Heart left ventricle (tissue), 16 donors: ENCODE measurements around the gene MYORG. TPM values are rescaled to one million over a fixed set of nuclear protein-coding genes. Genes with fewer than 3 reads are reported as not detected.
A peak's percentile ranks its signal among the peaks of the same experiment; 100 is the strongest.

Experiments
- ATAC-seq, 4 donors: fragments of 200-7000 bp; cut with Tn5 transposase; one replicate each; pipeline ENCODE4 v1.9.1; 2020 to 2022; ENCODE audit warnings: moderate library complexity in 4 of 4, mild to moderate bottlenecking in 3 of 4, moderate number of reproducible peaks in 1 of 4
- DNase-seq, 5 donors: peaks; one replicate each; pipeline ENCODE4 v3.0.0-alpha.2; 2020
- H3K27ac ChIP-seq, 12 donors: fragments of 200-600 bp; sonication (generic) in 4 of 12; one replicate each; pipeline versions ENCODE4 v1.5.0 to v1.8.0; 2016 to 2022; ENCODE audit warnings: mild to moderate bottlenecking in 2 of 12
- H3K27me3 ChIP-seq, 9 donors: fragments of 200-600 bp; sonication (generic) in 2 of 9; one replicate each; pipeline versions ENCODE4 v1.5.1 to v1.8.0; 2016 to 2022; ENCODE audit warnings: mild to moderate bottlenecking in 3 of 9
- H3K36me3 ChIP-seq, 9 donors: fragments of 200-600 bp; sonication (generic) in 2 of 9; one replicate each; pipeline versions ENCODE4 v1.5.0 to v1.8.0; 2018 to 2022; ENCODE audit warnings: mild to moderate bottlenecking in 2 of 9
- H3K4me1 ChIP-seq, 12 donors: fragments of 200-600 bp; sonication (generic) in 4 of 12; one replicate each; pipeline versions ENCODE4 v1.5.0 to v1.8.0; 2016 to 2022; ENCODE audit warnings: mild to moderate bottlenecking in 3 of 12
- H3K4me3 ChIP-seq, 12 donors: fragments of 200-600 bp; sonication (generic) in 4 of 12; one replicate each; pipeline versions ENCODE4 v1.5.0 to v1.8.0; 2017 to 2022; ENCODE audit warnings: mild to moderate bottlenecking in 9 of 12, moderate library complexity in 4 of 12
- H3K9me3 ChIP-seq, 12 donors: fragments of 200-600 bp; sonication (generic) in 4 of 12; one replicate each; pipeline versions ENCODE4 v1.5.0 to v1.8.0; 2016 to 2022; ENCODE audit warnings: mild to moderate bottlenecking in 1 of 12
- CTCF ChIP-seq, 12 donors: fragments of 200-600 bp; sonication (generic) in 4 of 12; IDR thresholded peaks; one replicate each; pipeline versions ENCODE4 v1.5.0 to v1.8.0; 2018 to 2022; ENCODE audit warnings: antibody characterized with exemption in 12 of 12, mild to moderate bottlenecking in 5 of 12
- POLR2A ChIP-seq, 2 donors: fragments of 450-650 bp; IDR thresholded peaks; one replicate each; pipeline ENCODE4 v1.6.1; 2017; ENCODE audit warnings: antibody characterized with exemption in 2 of 2, mild to moderate bottlenecking in 2 of 2, moderate library complexity in 2 of 2
- WGBS, 4 donors: extraction: QIAGEN DNeasy Blood & Tissue Kit in 2 of 4; methylation state at CpG; one replicate each; pipeline versions ENCODE4 v1.1.5 to v1.1.7; 2013 to 2018; 5-methylcytosine and 5-hydroxymethylcytosine counted together
- intact Hi-C, 10 donors: fragments of 100-400 bp; cut with DNase I; formaldehyde crosslinking; loops; one replicate each; pipeline versions ENCODE4 v1.11.1 to v1.14.2; 2022
- polyA plus RNA-seq, 2 donors: library from polyadenylated mRNA; stranded (reverse); fragments of 200-250 nt; gene quantifications; one replicate each; pipeline ENCODE4 v1.2.3, GENCODE V29; 2013
- total RNA-seq, 9 donors: library from RNA; depleted of rRNA in 2 of 9; stranded (reverse); fragments of >200 nt in 2 of 9; fragmentation: NEBNext Ultra II Directional in 3 of 9; extraction: Animal tissue kit (Norgen Biotek cat#: 25700) in 3 of 9; gene quantifications; one replicate each; pipeline versions ENCODE4 v1.1.0 to v1.2.4, GENCODE V29; 2016 to 2023
- donor health status: ischemic (EF 13 %, LVEDD 7.1; RV severe dilation, severe dysfunction).
- donor health status: healthy with polysubstance abuse.
- donor health status: DM: no; HTN: yes; CAD: no.
- donor health status: DM: no; HTN: no; CAD: no.
- donor health status: ischemic (EF 25% LVEDD 6.9; RV normal size, moderate dysfunction).
- donor health status: ischemic (EF 25% LVEDD 5.7; RV mildly dilated, moderate dysfunction).
- donor health status: healthy.
- donor health status: DM: yes; HTN: yes; CAD: no.
- donor health status: ischemic (EF 35%, LVEDD 5.7; RV mildly dilated, moderate dysfunction).
- donor health status: nonischemic (EF 11% LVEDD 7.7; RV severe dilation, severe dysfunction).
- donor health status: DM: yes; HTN: yes; CAD: no.
- donor health status: PGD.
- donor health status: ischemic (EF 29% LVEDD 5.4; RV normal size, mild dysfunction).
- donor health status: nonischemic (EF 23%, LVEDD 6.1; RV moderate dilation, normal function).

The MYORG gene
- total and polyA plus RNA-seq, 11 donors = 1.3 to 10.2 (median 6.1) TPM

- no peak for TF ChIP-seq CTCF (IDR thresholded peaks at IDR 0.05)
- no peak for TF ChIP-seq POLR2A (IDR thresholded peaks at IDR 0.05)
- peaks cover 3 to 55% (median 45%) of the 10 kb centered on the region in 9 donors for H3K36me3 ChIP-seq
- intact Hi-C loops = loop anchor here in 8 of 10 donors (2.0 to 10.0 kb wide), 10 partner anchors 15 to 192 kb away; no protein-coding TSS in a partner anchor
Observed at GRCh38 chr9:34405719-34406118, 29.0 kb upstream of the MYORG start.

GRCh38 chr9:34403554-34404380, 27.1 kb upstream of the MYORG start:
- no peaks in the 10 kb centered on the region for H3K27me3 ChIP-seq
- peak; percentile 92 to 99 (median 97) for TF ChIP-seq CTCF (IDR thresholded peaks at IDR 0.05)
- no peak for TF ChIP-seq POLR2A (IDR thresholded peaks at IDR 0.05)
- DNase-seq = peak in 4 of 5 donors; percentile 47 to 66 (median 62)
- intact Hi-C loops = loop anchor here (1.0 to 10.0 kb wide), 12 partner anchors 17 to 191 kb away; no protein-coding TSS in a partner anchor
- H3K27ac ChIP-seq = no peak overlapping the region
- H3K9me3 ChIP-seq = no peaks in the 10 kb centered on the region
- ATAC-seq = peak in 2 of 4 donors; percentile 53 to 59
- peaks cover 3 to 73% (median 65%) of the 10 kb centered on the region in 9 donors for H3K36me3 ChIP-seq
- H3K4me1 ChIP-seq = peaks cover 0 to 6% (median 0%) of the 10 kb centered on the region in 12 donors
- no peak overlapping the region for H3K4me3 ChIP-seq

More at GRCh38 chr9:34405719-34406118, 29.0 kb upstream of the MYORG start:
- DNase-seq (no peak), ATAC-seq (no peak)
- Histone ChIP-seq H3K9me3 (no peaks in the 10 kb centered on the region), H3K4me3 (no peak overlapping the region), H3K27me3 (no peaks in the 10 kb centered on the region), H3K27ac (no peak overlapping the region), H3K4me1 (peaks cover 0 to 6% (median 0%) of the 10 kb centered on the region in 12 donors)
- whole genome bisulfite sequencing, 4 donors = 86 to 94% (median 92%) methylated on average over 6 to 7 of the region's 7 CpGs

- no peak overlapping the region for H3K27ac ChIP-seq
- WGBS, 4 donors = 86 to 88% (median 86%) methylated on average over 23 to 40 of the region's 40 CpGs
- intact Hi-C loops = loop anchor here (5.0 to 10.0 kb wide), 7 partner anchors 36 to 194 kb away; no protein-coding TSS in a partner anchor
- H3K4me3 ChIP-seq = no peak overlapping the region
- peaks cover 3 to 92% (median 72%) of the 10 kb centered on the region in 9 donors for H3K36me3 ChIP-seq
- ATAC-seq (no peak), DNase-seq (no peak)
- H3K4me1 ChIP-seq = peaks cover 0 to 6% (median 0%) of the 10 kb centered on the region in 12 donors
- no peaks in the 10 kb centered on the region for H3K27me3 ChIP-seq
- no peaks in the 10 kb centered on the region for H3K9me3 ChIP-seq
- TF ChIP-seq POLR2A (IDR thresholded peaks at IDR 0.05) (no peak), CTCF (IDR thresholded peaks at IDR 0.05) (no peak)
Observed at GRCh38 chr9:34400686-34401602, 24.2 kb upstream of the MYORG start.
